NK-92 (cell line): Measurements from ENCODE around the gene TNP1.

Source experiments
- DNase-seq: peaks from one replicate; lab custom pipeline; 2025; ENCODE audit not compliant: unreplicated experiment; lab: John Stamatoyannopoulos, UW

The TNP1 gene, protein sequence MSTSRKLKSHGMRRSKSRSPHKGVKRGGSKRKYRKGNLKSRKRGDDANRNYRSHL

GRCh38 chr2:216859944-216860343 is at the start of gene TNP1:
Gene TNP1 (minus strand): TSS chr2:216860064. CDS start chr2:216860034, 30 bp downstream.
- DNase-seq = no peak

DNA sequence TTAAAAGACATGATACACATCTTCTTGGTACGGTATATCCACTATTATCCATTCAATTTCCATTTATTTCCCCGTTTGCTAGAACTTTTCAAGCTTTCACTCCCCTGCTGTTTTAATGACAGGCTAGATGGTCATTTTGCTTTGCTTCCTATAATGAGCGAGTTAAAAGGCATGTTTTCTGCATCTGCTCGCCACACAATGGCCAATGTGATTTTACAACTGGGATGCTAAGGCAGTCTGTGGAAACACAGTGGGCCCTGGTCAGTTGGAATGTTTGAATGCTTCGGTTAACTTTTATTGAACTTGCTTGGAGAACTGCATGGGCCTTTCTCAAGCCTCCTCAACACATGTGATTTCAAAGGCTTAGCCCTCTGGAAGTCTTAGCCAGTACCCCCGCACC is 48.4 kb upstream of the TNP1 start:
- DNase-seq = no peak

- DNase-seq = no peak
Observed at GRCh38 chr2:216905649-216906329, 45.9 kb upstream of the TNP1 start.

DNA sequence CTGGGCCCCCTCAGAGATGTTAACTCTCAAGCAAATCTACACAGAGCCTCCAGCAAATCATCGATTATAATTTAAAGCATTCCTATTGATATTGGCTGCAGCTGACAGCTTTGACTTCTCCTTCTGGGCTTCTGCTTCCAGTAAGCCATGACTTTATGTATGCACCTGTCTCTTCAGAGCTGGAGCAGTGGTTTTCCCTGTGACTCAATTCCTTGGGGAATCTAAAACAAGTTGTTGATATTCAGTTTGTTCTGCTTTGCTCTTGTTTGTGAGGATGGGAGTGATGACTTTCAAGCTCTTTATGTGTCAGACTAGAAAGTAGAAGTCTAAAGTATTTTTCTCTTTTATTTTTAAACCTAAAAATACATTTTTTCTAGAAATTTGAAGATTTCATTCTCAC is 45.1 kb upstream of the TNP1 start:
- no peak for DNase-seq

DNA sequence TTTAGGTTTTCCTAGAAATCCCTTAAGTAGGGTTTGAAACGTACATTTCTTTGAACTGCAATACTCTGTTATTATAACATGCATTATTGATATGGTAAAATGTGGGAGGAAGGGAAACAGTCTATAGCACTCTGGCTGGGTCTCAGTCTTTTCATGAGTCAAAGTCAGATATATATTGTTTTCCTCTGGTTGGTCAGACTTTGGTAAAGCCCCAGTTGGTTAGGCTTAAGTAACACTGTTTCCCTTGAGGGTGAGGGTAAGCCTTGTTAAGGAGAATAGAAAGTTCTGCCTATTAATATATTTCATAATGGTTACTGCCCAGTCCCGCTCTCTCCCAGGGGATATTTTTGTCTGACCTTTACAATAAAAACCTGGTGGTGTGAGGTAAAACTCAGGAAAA is 44.7 kb upstream of the TNP1 start:
- DNase-seq = no peak

- DNase-seq = no peak
Observed at GRCh38 chr2:216903470-216903869, 43.6 kb upstream of the TNP1 start.

GRCh38 chr2:216901273-216901672 is 41.4 kb upstream of the TNP1 start:
- DNase-seq = no peak

GRCh38 chr2:216900406-216900805 is 40.5 kb upstream of the TNP1 start:
- DNase-seq = no peak

GRCh38 chr2:216897561-216898203 is 37.8 kb upstream of the TNP1 start:
- DNase-seq = no peak

DNA sequence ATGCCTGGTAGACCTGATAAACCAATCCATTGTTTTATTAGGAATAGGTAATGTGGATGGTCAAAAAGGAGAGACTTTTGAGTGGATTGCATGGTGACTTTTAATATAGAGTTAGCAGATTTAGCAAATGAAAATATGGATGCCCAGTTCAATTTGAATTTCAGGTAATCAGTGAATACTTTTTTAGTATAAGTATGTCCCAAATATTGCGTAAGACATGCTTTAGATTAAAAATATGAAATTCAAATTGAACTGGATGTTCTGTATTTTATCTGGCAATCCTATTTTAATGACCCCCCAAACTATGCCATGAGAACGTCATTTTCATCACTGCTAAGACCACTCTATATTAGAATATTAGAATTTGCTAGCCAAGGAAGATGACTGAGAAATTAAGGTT is 30.3 kb upstream of the TNP1 start:
- no peak for DNase-seq

DNA sequence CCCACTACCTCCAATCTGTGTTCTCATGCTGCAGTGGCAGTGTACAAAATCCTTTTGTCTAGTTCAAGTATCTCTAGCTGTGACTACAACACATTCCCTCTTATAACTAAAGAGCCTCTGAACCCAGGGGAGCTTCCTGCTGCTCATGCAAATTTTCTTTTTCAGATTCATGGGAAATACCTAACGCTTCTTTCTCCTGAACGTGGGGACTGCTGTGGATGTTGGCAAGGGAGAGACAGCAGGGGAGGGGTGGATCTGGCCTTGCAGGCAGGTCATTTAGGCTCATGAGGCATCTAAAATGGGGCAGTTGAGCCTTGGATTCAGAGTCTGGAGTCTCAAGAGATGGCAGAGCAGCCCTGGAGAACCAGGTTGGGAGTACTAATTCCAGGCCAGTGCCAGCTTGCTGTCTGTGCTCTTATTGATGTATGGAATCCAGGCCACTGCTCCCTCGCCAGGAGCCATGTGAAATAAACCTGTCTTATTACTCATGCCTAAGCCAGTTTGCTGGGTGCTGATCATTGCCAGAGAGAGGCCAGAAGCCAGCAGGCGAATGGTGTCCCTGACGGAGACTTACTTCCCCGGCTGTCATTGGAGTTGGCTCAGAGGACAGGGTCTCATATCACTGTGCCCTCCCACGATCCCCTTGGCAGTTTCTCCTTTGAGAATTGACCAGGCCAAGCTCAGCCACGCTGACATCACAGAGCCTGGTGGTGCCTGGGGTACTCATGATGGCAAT is 29.2 kb upstream of the TNP1 start:
- DNase-seq = no peak

DNA sequence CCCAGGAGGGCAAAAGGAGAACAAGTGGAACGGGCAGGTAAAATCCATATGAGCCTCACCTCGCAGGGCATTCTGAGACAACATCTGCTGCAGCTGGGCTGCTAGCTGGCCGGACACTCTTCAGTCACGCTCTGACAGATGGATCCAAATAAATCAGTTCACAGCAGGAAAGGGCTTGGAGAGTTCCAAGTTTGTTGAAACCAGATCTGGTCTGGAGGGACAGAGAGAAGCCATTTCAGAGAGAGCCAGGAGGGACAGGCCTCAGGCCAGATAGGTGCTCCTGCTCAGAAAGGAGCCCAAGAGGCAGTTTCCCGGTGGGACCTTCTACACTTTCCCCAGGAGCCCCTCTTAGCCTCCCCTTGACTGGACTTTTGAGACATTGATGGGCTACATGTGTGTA is 28.2 kb upstream of the TNP1 start:
- no peak for DNase-seq

DNA sequence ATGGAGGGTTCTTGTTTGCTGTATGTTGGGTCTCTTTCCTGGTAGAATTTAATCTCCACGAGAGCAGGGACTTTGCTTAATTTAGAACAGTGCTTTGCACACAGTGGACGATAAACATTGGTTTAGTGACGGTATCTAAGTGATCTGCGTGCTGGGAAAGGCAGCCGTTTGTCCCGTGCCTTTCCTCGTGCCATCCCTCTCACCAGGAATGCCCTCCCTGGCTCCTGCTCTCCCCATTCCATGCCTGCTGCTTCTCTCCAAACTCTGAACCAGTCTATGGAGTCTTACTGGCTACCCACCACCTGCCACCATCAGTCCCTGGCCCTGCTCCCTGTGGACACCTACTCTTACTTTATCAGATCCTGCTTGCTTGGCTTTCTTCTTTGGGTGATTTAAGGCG is 27.3 kb upstream of the TNP1 start:
- no peak for DNase-seq

GRCh38 chr2:216885117-216885553 is 25.3 kb upstream of the TNP1 start:
- DNase-seq = no peak

GRCh38 chr2:216884347-216884746 is 24.5 kb upstream of the TNP1 start:
- DNase-seq = no peak

- DNase-seq = no peak
Observed at GRCh38 chr2:216882876-216883275, 23.0 kb upstream of the TNP1 start.

GRCh38 chr2:216881411-216881810 is 21.5 kb upstream of the TNP1 start:
- no peak for DNase-seq

DNA sequence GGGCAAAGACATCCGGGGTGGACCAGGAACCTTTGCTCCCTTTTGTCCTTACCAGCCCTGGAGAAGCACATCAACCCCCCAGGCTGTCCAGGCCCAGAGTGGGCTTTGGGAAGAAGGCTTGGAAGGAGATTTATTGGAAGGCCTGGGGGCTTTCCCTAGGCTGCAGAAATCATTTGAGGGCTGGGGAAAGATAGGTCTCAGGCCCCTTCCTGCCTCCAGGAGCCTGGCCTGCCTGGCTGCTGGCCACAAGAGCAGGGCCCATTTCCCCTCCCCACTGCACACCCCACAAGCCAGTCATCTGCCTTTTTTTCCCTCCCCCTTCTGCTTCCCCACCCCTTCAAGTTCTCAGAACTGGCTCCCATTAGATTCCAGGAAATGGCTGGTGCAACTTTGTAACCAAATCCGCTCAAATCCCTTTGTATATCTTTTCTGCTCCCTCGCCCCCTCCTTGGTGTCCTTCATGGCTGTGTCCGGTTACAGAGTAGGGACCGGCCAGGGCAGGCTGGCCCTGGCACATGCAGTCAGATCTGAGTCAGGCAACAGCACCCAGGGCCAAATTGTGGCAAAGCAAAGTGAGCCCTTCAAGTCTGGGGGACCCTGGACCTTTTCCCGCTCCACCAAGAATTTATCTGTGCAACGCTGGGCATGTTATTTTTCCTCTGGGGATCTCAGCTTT is 20.8 kb upstream of the TNP1 start:
- DNase-seq = no peak

DNA sequence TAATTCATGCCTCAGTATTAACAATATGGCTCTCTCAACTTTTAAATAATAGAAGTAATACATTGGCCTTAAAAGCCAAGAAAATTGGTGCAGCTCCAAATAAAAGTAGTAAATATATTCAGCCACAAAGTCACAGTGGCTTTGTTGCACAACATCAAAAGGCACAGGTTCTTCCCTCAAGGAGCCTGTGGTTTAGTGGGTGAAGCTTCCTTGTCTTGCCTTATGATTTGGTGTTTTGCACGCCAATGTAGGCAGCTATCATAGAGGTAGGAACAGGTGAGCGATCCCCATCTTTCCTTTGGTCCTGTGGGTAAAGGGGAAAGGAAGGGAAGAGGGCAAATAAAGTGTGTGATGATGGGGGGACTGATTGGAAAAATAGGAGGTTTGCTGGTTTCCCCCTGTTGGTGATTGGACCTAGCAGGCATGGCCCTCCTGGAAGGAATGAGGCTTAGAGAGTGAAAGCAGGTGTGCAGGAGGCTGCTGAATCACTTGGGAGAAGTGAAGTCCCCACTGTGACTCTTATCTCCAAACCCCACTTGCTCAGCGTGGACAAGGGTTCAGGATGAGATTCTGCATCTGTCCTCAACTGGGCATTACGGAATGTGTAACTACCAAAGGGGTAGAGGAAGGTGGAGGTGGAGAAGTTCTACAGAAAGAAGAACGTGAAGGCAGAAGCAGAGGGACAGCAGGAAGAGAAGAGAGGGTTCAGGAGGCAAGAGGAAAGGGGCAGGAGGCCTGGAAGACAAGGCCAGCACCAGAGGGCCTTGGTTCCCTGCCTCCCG is 20.1 kb upstream of the TNP1 start:
- DNase-seq = no peak

DNA sequence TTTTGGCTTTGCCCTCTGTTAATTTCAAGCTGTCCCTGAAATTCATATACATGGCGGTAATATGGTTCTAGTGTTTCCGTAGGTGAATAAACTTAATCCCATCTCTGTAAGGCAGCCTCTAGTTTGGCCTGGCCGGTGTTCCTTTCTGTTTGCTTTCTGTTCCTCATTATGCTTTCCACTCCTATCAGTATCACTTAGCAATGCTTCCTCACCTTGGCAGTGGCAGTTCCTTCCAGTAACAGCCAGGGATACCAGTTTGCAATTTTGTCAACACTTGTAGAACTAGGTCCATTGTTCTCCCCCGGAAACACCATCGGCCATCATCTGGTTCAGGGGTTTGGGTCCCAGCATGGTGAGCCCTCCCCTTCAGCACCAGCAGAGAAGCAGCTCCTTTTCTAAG is 18.2 kb upstream of the TNP1 start:
- no peak for DNase-seq

GRCh38 chr2:216877085-216877484 is 17.2 kb upstream of the TNP1 start:
- no peak for DNase-seq
